Stomach (tissue), 4 donors: ENCODE results near the gene RNASEH2A.
"Not testable (repeated sequence)": the region's sequence is repeated elsewhere in the genome, so short reads cannot be mapped to it uniquely, and the experiment has no call there.

Experiments
- EP300 ChIP-seq: sonication (generic); formaldehyde crosslinking; IDR thresholded peaks from one replicate; pipeline ENCODE4 v1.6.1; 2017; ENCODE audit warnings: antibody characterized with exemption
- TF ChIP-seq, protein P1 (sequence below), 7 experiments: fragments of 450-650 bp in 4 of 7; fragments of 200-600 bp in 3 of 7; sonication (generic) in 3 of 7; IDR thresholded peaks; one replicate each; pipeline ENCODE4 v1.5.1; 2016 to 2019; ENCODE audit warnings: antibody characterized with exemption in 7 of 7, control low read depth in 2 of 7, mild to moderate bottlenecking in 1 of 7

DNA sequence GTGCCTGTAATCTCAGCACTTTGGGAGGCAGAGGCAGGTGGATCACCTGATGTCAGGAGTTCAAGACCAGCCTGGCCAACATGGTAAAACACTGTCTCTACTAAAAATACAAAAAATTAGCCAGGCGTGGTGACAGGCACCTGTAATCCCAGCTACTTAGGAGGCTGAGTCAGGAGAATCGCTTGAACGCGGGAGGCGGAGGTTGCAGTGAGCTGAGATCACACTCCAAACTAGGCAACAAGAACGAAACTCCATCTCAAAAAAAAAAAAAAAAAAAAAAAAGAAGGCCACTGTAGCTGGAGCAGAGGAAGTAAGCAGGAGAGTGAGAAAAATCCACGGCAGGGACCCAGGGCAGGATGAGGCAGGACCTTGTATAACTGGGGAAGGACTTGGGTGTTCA, 40.2 kb downstream of the RNASEH2A start:
- not testable (repeated sequence) for TF ChIP-seq EP300
- TF ChIP-seq, protein P1, sequence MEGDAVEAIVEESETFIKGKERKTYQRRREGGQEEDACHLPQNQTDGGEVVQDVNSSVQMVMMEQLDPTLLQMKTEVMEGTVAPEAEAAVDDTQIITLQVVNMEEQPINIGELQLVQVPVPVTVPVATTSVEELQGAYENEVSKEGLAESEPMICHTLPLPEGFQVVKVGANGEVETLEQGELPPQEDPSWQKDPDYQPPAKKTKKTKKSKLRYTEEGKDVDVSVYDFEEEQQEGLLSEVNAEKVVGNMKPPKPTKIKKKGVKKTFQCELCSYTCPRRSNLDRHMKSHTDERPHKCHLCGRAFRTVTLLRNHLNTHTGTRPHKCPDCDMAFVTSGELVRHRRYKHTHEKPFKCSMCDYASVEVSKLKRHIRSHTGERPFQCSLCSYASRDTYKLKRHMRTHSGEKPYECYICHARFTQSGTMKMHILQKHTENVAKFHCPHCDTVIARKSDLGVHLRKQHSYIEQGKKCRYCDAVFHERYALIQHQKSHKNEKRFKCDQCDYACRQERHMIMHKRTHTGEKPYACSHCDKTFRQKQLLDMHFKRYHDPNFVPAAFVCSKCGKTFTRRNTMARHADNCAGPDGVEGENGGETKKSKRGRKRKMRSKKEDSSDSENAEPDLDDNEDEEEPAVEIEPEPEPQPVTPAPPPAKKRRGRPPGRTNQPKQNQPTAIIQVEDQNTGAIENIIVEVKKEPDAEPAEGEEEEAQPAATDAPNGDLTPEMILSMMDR (IDR thresholded peaks at IDR 0.05), result not testable (repeated sequence)
